HL-60 (cell line): ENCODE results near the gene MYRIP.

Source experiments
- DNase-seq, 2 experiments: peaks; one replicate each; pipeline ENCODE4 v3.0.0-alpha.2; 2010 to 2020; ENCODE audit warnings: low read depth in 1 of 2, low spot score in 1 of 2
- H3K27ac ChIP-seq: fragments of 250-450 bp; sonication (Bioruptor Pico); replicated peaks from 2 replicates; pipeline ENCODE4 v1.5.1; 2020; ENCODE audit warnings: mild to moderate bottlenecking, moderate library complexity
- H3K27me3 ChIP-seq: fragments of 250-450 bp; sonication (Bioruptor Pico); 2 replicates; pipeline ENCODE4 v1.5.1; 2021; ENCODE audit warnings: mild to moderate bottlenecking, moderate library complexity; ENCODE audit not compliant: insufficient read depth, poor library complexity, severe bottlenecking
- H3K4me3 ChIP-seq: replicated peaks from 2 replicates; pipeline ENCODE4 v1.5.1; 2011; ENCODE audit warnings: mild to moderate bottlenecking, control low read depth, low read length; ENCODE audit not compliant: insufficient read depth
- CTCF ChIP-seq: IDR thresholded peaks from one replicate; pipeline ENCODE4 v1.5.1; 2011; ENCODE audit warnings: low read length, control low read depth, inconsistent platforms; ENCODE audit not compliant: insufficient read depth
- GABPA ChIP-seq: IDR thresholded peaks from 2 replicates; pipeline ENCODE4 v1.6.1; 2012; ENCODE audit warnings: low read depth
- POLR2AphosphoS5 ChIP-seq: IDR thresholded peaks from 2 replicates; pipeline ENCODE4 v1.6.1; 2012; ENCODE audit warnings: low read depth
- REST ChIP-seq: IDR thresholded peaks from 2 replicates; pipeline ENCODE4 v1.6.1; 2012; ENCODE audit warnings: low read depth; ENCODE audit not compliant: insufficient replicate concordance
- SPI1 ChIP-seq: IDR thresholded peaks from 2 replicates; pipeline ENCODE4 v1.6.1; 2012; ENCODE audit warnings: low read depth, mild to moderate bottlenecking, borderline replicate concordance

Gene MYRIP

GRCh38 chr3:40104441-40104840, 295.0 kb downstream of the MYRIP start:
- H3K27me3 ChIP-seq: no peaks in the 10 kb centered on the region
- H3K27ac ChIP-seq: no peak overlapping the region
- no peak for TF ChIP-seq GABPA
- H3K4me3 ChIP-seq: no peak overlapping the region
- no peak for DNase-seq

- H3K27me3 ChIP-seq: no peaks in the 10 kb centered on the region
- TF ChIP-seq CTCF: no peak
- TF ChIP-seq REST: no peak
- no peak for TF ChIP-seq POLR2AphosphoS5
- no peak for TF ChIP-seq SPI1
- no peak for TF ChIP-seq GABPA
- DNase-seq: no peak
- no peak overlapping the region for H3K4me3 ChIP-seq
- H3K27ac ChIP-seq: no peak overlapping the region
Observed at GRCh38 chr3:40108643-40109042, 299.2 kb downstream of the MYRIP start.

GRCh38 chr3:40109641-40110490, 300.5 kb downstream of the MYRIP start:
- Histone ChIP-seq H3K27me3 (no peaks in the 10 kb centered on the region), H3K4me3 (no peak overlapping the region), H3K27ac (no peak overlapping the region)
- TF ChIP-seq SPI1: no peak
- no peak for TF ChIP-seq REST
- TF ChIP-seq GABPA: no peak
- no peak for TF ChIP-seq CTCF
- TF ChIP-seq POLR2AphosphoS5: no peak
- DNase-seq: no peak

GRCh38 chr3:40116478-40117177, 307.2 kb downstream of the MYRIP start:
- H3K4me3 ChIP-seq: no peak overlapping the region
- TF ChIP-seq POLR2AphosphoS5 (no peak), GABPA (no peak), CTCF (no peak), SPI1 (no peak), REST (no peak)
- DNase-seq: no peak
- peaks cover 2% of the 10 kb centered on the region for H3K27me3 ChIP-seq
- no peak overlapping the region for H3K27ac ChIP-seq
